ENCODE measurements around the gene RNF133.

Gene RNF133
- total RNA-seq: 0 reads per million in 4 experiments

GRCh38 chr7:122699017-122699416 is at the start of gene RNF133:
Gene RNF133, minus strand, starts transcription at chr7:122699117. Its CDS starts 199 bp downstream, at chr7:122698918.
- no peak for DNase-seq

- DNase-seq: no peak
Observed at GRCh38 chr7:122748195-122748594, 49.3 kb upstream of the RNF133 start.

GRCh38 chr7:122746948-122747347 is 48.0 kb upstream of the RNF133 start:
- DNase-seq: no peak

GRCh38 chr7:122743211-122743610 is 44.3 kb upstream of the RNF133 start:
- DNase-seq: no peak

- DNase-seq: no peak
Observed at GRCh38 chr7:122738947-122739346, 40.0 kb upstream of the RNF133 start.

- no peak for DNase-seq
Observed at GRCh38 chr7:122736183-122736582, 37.3 kb upstream of the RNF133 start.

- DNase-seq: no peak
Observed at GRCh38 chr7:122727759-122728158, 28.8 kb upstream of the RNF133 start.

- no peak for DNase-seq
Observed at GRCh38 chr7:122727354-122727753, 28.4 kb upstream of the RNF133 start.

GRCh38 chr7:122726881-122727280 is 28.0 kb upstream of the RNF133 start:
- DNase-seq: no peak

GRCh38 chr7:122724366-122724765 is 25.4 kb upstream of the RNF133 start:
- no peak for DNase-seq

GRCh38 chr7:122719010-122719578 is 20.2 kb upstream of the RNF133 start:
- no peak for DNase-seq

- no peak for DNase-seq
Observed at GRCh38 chr7:122717356-122718089, 18.6 kb upstream of the RNF133 start.

GRCh38 chr7:122715183-122715582 is 16.3 kb upstream of the RNF133 start:
- no peak for DNase-seq

- DNase-seq: no peak
Observed at GRCh38 chr7:122710916-122711315, 12.0 kb upstream of the RNF133 start.

GRCh38 chr7:122709930-122710646 is 11.2 kb upstream of the RNF133 start:
- no peak for DNase-seq

GRCh38 chr7:122706836-122707235 is 7.9 kb upstream of the RNF133 start:
- no peak for DNase-seq

- no peak for DNase-seq
Observed at GRCh38 chr7:122702872-122703510, 4.1 kb upstream of the RNF133 start, which contains the start of gene RNF148. Gene RNF148, minus strand, starts transcription at chr7:122702922. Its CDS starts 172 bp downstream, at chr7:122702750.

- DNase-seq: no peak
Observed at GRCh38 chr7:122695816-122696215, 3.1 kb downstream of the RNF133 start.

- no peak for DNase-seq
Observed at GRCh38 chr7:122694697-122695096, 4.2 kb downstream of the RNF133 start.

- DNase-seq: no peak
Observed at GRCh38 chr7:122692769-122693309, 6.1 kb downstream of the RNF133 start.

- DNase-seq: no peak
Observed at GRCh38 chr7:122691569-122692235, 7.2 kb downstream of the RNF133 start.

GRCh38 chr7:122689346-122690109 is 9.4 kb downstream of the RNF133 start:
- DNase-seq: no peak
